Measurements from ENCODE around the gene UGT1A9. TPM values are rescaled to one million over a fixed set of nuclear protein-coding genes. Genes with fewer than 3 reads are reported as not detected.

UGT1A9 gene
- total and polyA plus RNA-seq, 2 donors (not counting 1 experiment from before 2014, with no cell fraction given): not detected

- Histone ChIP-seq H3K27ac (ENCODE audit: insufficient read depth, low read length) (no peak overlapping the region), H3K4me2 (ENCODE audit: extremely low read depth, insufficient read depth, low read length) (no peak overlapping the region), H3K9ac (ENCODE audit: insufficient read depth, low read length) (no peak overlapping the region), H2AFZ (ENCODE audit: low read length) (no peak overlapping the region), H3K9me3 (ENCODE audit: control insufficient read depth, insufficient read depth, low read depth, low read length) (no peaks in the 10 kb centered on the region), H3K36me3 (ENCODE audit: control insufficient read depth, insufficient read depth, low read length) (no peaks in the 10 kb centered on the region), H4K20me1 (ENCODE audit: control insufficient read depth, extremely low read depth, insufficient read depth, low read length) (no peaks in the 10 kb centered on the region), H3K27me3 (ENCODE audit: control insufficient read depth, insufficient read depth, low read length) (no peaks in the 10 kb centered on the region), H3K4me1 (ENCODE audit: control insufficient read depth, extremely low read depth, insufficient read depth, low read length) (no peaks in the 10 kb centered on the region), H3K79me2 (ENCODE audit: control insufficient read depth, insufficient read depth, low read length) (no peaks in the 10 kb centered on the region), H3K4me3 (replicated peaks in 1 of 4; ENCODE audit: control extremely low read depth in 1 of 4, insufficient read depth in 1 of 4, low read depth in 3 of 4, low read length in 4 of 4) (no peak overlapping the region)
- DNase-seq (ENCODE audit: low read depth in 2 of 2): no peak
- TF ChIP-seq CTCF (conservative IDR thresholded peaks at IDR 0.05 in 1 of 2, IDR thresholded peaks at IDR 0.05 in 1 of 2; ENCODE audit: low read depth in 1 of 2, low read length in 2 of 2) (no peak), EZH2 (IDR thresholded peaks at IDR 0.05; ENCODE audit: low read length, missing control alignments) (no peak)
These were observed 20.7 kb upstream of the UGT1A9 start for GRCh38 chr2:233650981-233651380.

DNA sequence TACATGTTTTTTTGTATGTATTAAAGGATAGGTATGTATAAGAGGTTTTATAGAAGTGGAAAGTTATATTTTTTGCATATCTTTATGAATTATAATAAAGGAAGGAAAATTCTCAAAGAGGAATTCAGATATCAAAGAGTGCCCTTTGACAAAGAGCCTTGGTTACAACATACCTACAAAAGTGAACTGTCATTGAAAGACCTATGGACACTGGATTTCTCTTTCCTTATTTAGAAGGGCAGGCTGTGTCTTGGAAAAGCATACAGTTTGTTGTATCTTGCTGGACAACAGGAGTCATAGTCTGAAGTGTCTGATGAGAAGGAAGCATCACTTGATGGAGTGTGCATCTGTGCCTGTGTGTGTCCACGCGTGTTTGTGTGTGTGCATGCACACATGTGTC lies 20.3 kb upstream of the UGT1A9 start:
- TF ChIP-seq EZH2 (IDR thresholded peaks at IDR 0.05; ENCODE audit: low read length, missing control alignments) (no peak), CTCF (conservative IDR thresholded peaks at IDR 0.05 in 1 of 2, IDR thresholded peaks at IDR 0.05 in 1 of 2; ENCODE audit: low read depth in 1 of 2, low read length in 2 of 2) (no peak)
- no peak overlapping the region for H3K4me3 ChIP-seq (replicated peaks in 1 of 4; ENCODE audit: control extremely low read depth in 1 of 4, insufficient read depth in 1 of 4, low read depth in 3 of 4, low read length in 4 of 4)

DNA sequence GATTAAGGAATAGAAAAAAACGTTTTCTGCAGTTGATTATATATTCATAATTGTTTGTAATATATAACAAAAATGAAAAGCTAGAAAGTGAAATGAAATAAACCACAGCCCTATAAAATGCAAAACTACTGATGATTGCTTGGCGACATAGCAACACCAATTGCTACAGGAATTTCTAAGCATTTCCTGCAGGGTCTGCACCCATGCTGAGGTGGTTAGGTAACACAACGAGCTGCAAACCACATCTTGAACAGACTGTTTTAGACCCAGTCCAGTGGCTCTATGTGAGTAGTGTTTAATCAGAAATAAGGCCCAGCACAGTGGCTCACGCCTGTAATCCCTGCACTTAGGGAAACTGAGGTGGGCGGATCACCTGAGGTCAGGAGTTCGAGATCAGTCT lies 17.2 kb upstream of the UGT1A9 start:
- Histone ChIP-seq H3K27ac (ENCODE audit: insufficient read depth, low read length) (no peak overlapping the region), H3K9me3 (ENCODE audit: control insufficient read depth, insufficient read depth, low read depth, low read length) (no peaks in the 10 kb centered on the region), H3K4me3 (replicated peaks in 1 of 4; ENCODE audit: control extremely low read depth in 1 of 4, insufficient read depth in 1 of 4, low read depth in 3 of 4, low read length in 4 of 4) (no peak overlapping the region), H3K4me2 (ENCODE audit: extremely low read depth, insufficient read depth, low read length) (no peak overlapping the region), H3K36me3 (ENCODE audit: control insufficient read depth, insufficient read depth, low read length) (no peaks in the 10 kb centered on the region), H3K79me2 (ENCODE audit: control insufficient read depth, insufficient read depth, low read length) (no peaks in the 10 kb centered on the region), H3K27me3 (ENCODE audit: control insufficient read depth, insufficient read depth, low read length) (no peaks in the 10 kb centered on the region), H4K20me1 (ENCODE audit: control insufficient read depth, extremely low read depth, insufficient read depth, low read length) (no peaks in the 10 kb centered on the region), H3K9ac (ENCODE audit: insufficient read depth, low read length) (no peak overlapping the region), H3K4me1 (ENCODE audit: control insufficient read depth, extremely low read depth, insufficient read depth, low read length) (no peaks in the 10 kb centered on the region), H2AFZ (ENCODE audit: low read length) (no peak overlapping the region)
- no peak for DNase-seq (ENCODE audit: low read depth in 2 of 2)
- TF ChIP-seq EZH2 (IDR thresholded peaks at IDR 0.05; ENCODE audit: low read length, missing control alignments) (no peak), CTCF (conservative IDR thresholded peaks at IDR 0.05 in 1 of 2, IDR thresholded peaks at IDR 0.05 in 1 of 2; ENCODE audit: low read depth in 1 of 2, low read length in 2 of 2) (no peak)

More for the DNA sequence above, 20.3 kb upstream of the UGT1A9 start:
- DNase-seq (ENCODE audit: low read depth in 2 of 2): no peak
- no peak overlapping the region for H2AFZ ChIP-seq (ENCODE audit: low read length)
- no peaks in the 10 kb centered on the region for H3K79me2 ChIP-seq (ENCODE audit: control insufficient read depth, insufficient read depth, low read length)
- no peaks in the 10 kb centered on the region for H3K9me3 ChIP-seq (ENCODE audit: control insufficient read depth, insufficient read depth, low read depth, low read length)
- no peak overlapping the region for H3K27ac ChIP-seq (ENCODE audit: insufficient read depth, low read length)
- no peaks in the 10 kb centered on the region for H3K27me3 ChIP-seq (ENCODE audit: control insufficient read depth, insufficient read depth, low read length)
- H3K4me2 ChIP-seq (ENCODE audit: extremely low read depth, insufficient read depth, low read length): no peak overlapping the region
- no peaks in the 10 kb centered on the region for H3K4me1 ChIP-seq (ENCODE audit: control insufficient read depth, extremely low read depth, insufficient read depth, low read length)
- no peaks in the 10 kb centered on the region for H4K20me1 ChIP-seq (ENCODE audit: control insufficient read depth, extremely low read depth, insufficient read depth, low read length)
- no peaks in the 10 kb centered on the region for H3K36me3 ChIP-seq (ENCODE audit: control insufficient read depth, insufficient read depth, low read length)
- no peak overlapping the region for H3K9ac ChIP-seq (ENCODE audit: insufficient read depth, low read length)

All from fibroblast of lung (primary cell).